ENCODE data around the gene TMEM151B.

The TMEM151B gene

DNA sequence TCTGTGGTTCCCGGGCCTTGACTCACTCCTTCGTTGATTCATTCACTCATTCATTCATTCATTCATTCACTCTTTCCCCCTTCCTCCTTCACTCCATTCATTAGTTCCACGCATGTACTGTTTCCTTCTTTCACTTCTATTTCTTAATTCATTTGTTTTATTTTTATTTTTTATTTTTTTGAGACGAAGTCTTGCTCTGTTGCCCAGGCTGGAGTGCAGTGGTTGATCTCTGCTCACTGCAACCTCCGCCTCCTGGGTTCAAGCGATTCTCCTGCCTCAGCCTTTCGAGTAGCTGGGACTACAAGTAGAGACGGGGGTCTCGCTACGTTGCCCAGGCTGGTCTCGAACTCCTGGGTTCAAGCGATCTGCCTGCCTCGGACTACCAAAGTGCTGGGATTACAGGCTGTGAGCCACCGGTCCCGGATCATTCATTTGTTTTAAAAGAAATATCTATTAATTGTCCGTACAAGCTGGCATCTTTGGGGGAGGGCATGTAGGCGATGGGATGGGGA is 4.5 kb upstream of the TMEM151B start:
- no peak for DNase-seq

DNA sequence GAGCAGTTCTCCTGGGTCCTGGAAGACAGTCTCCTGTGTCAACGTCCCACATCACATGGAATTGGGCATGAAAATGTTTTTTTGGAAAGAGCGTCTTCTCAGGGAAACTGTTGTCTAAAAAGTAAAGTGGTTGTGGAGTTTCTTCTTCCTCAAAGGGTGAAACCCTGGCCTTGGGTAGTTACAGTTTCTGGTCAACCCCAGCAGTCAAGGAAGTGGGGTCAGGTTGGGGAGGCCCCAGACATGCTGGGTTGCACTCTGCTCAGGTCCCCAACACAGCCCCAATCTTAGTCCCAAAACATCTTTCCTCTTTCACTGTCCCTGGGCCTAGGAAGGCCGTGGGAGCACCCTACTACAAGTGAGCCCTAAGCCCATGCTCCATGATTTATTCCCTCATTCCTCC is 3.9 kb upstream of the TMEM151B start:
- no peak for DNase-seq

DNA sequence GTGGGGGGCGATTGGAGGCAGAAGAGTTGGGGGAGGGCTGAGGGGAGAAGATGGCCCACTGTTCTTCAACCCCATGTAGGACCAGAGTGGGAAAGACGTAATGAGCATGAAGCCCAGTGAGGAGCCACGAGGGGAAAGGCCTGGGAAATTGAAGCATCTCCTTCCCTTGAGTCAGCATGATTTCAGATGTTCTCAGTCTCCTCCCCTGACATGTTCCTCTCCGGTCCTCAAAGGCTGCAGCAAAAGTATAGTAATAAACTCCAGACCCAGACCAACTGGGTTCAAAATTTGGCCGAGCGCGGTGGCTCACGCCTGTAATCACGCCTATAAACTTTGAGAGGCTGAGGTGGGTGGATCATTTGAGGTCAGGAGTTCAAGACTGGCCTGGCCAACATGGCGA is 3.0 kb upstream of the TMEM151B start:
- no peak for DNase-seq

DNA sequence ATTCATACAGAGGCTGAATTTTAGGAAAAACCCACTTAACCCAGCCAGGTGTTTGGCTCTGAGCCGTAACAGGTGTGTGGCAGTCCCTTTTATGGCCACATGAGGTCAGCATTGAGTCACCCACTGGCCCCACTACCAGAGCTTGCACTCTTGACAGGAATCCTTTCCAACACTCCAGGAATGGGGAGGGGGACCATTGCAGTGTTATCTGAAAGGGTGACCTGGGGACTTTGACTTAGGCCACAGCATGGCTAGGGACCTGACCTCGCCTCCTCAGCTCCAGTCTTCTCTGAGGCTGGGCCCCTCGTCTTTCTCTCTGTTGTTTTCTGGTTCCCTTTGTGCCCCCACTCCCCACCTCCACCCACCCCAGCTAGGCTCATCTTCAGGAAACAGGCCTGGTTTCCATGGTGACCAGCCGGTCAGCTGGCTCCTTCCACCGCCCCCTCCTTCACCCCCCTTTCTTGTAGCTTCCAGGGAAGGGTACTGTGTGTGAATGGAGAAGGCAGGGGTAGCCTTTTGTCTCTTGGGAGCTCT is 2.1 kb upstream of the TMEM151B start:
- DNase-seq, result peak; percentile 74

DNA sequence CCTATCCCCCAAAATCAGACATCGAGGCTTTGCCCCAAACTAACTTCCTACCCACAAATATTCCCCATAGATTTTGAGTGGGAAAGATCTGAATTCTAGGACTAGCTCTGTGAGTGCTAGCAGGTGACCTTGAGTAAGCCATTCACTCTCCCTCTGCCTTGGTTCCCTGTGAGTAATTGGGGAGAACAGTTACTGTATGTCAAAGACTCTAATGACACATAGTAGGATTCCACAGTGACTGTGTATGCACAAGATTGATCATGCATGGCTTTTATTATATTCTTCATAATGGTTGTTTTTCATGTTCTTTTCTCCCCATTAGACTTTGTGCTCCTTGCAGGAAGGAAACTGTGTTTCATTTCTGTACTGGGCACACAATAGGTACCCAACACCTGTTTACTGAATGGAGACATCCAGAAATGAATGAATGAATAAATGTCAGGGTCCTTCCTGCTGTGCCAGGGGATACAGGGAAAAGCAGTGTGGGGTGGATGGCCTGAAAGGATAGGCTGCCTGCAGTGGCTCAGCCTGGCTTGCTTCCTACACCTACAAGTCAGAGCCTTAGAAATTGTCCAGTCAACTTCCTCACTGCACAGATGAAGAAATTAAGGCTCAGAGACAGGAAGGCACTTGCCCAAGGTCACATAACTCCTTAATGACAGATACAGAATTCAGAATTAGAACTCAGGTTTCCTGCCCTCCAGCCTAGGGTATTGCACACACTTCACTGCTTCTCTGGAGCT is 901 bp upstream of the TMEM151B start:
- DNase-seq, result peak; percentile 46

DNA sequence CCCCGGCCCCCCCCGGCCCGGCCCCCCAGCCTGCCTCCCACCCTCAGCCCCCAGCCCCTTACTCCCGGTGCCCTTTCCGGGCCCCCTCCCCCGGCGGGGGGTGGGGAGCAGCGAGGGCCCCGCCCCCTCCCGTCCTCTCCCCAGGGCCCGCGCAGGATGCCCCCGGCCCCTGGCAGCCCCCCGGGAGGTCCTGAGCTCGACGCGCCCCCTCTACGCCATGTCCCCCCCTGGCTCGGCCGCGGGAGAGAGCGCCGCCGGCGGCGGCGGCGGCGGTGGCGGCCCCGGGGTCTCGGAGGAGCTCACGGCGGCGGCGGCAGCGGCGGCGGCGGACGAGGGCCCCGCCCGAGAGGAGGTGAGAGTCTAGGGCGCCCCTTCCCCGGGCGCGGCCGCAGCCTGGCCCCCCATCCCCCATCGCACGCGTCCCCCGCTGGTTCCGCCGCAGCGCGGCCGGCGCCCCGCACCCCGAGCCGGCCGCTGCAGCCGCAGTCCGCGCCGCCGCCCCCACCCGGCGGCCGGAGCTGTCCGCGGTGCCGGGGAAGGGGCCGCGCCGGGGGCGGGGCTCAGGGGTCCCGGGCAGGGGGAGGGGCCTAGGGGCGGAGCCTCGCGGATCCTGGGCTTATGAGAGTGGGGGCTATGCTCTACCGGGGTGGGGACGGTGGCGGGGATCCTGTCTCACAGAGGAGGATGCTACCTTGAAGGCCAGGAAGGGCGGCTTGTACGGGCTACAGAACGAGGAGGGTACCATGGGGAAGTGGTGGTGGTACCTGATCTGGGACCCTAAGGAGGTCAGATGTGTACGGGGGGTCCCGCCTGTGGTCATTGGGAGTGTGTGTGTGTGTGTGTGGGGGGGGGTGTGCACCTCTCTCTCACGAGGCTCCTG is 516 bp downstream of the TMEM151B start:
- DNase-seq, result no peak

DNA sequence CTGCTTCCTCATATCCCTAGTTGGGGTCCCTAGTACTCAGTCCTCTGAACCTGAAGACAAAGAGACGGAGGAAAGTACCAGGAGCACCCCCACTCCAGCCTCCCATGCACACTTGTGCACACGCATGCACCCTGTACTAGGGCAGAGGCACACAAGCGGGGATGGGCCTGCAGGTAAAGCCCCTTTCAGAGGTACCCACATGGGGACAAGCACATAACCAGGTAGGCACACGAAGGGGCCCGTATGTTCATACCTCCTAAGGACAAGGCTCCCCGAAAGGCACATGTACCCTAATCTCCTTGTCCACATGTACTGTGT is 1.1 kb downstream of the TMEM151B start:
- DNase-seq, result no peak

DNA sequence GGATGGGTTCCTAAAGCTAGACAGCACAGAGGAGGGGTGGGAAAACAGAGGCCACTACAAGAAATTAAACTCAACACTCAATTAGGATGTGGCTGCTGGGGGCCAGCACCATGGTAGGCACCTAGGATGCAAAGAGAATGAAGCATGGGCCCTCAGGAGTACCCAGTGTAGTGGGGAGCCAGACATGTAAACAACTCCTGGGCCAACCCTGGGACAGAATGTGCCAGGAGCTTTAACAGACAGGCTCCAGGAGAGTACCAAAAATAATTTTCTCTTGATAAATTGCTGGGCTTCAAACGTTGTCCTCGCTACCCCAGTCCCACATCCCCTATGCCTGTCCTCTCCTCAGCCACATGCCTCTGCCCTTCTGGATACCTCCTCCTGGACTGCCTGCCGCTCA is 1.7 kb downstream of the TMEM151B start:
- no peak for DNase-seq

DNA sequence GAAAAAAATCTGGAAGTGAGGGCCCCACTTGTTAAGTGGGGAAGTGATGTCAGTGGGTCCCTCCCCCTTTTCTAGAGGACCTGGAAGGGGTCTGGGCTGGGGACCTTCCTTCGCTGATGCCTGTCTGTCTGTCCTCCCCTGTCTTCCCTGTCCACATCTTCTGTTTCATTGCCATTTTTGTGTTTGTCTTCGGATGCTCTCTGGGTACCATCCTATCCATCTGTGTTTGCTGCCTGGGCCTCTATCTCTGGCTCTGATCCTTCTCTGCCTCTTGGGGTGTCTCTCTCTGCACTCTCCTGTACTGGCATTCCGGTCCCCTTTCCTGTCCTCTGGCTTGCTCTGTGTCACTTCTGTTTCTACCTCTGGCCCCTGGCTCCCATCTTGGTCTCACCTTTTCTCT is 2.3 kb downstream of the TMEM151B start:
- no peak for DNase-seq

DNA sequence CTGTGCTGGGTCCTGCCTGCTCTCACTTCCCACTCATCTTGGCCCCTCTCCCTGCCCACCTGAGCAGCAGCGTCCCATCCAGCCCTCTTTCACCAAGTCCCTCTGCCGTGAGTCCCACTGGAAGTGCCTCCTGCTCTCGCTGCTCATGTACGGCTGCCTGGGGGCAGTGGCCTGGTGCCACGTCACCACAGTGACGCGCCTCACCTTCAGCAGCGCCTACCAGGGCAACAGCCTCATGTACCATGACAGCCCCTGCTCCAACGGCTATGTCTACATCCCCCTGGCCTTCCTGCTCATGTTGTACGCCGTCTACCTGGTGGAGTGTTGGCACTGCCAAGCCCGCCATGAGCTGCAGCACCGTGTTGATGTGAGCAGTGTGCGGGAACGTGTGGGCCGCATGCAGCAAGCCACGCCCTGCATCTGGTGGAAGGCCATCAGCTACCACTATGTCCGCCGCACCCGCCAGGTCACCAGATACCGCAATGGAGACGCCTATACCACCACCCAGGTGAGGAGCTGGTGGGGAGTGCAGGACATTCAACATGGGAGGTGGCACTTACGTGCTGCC is 2.8 kb downstream of the TMEM151B start:
- DNase-seq, result no peak

DNA sequence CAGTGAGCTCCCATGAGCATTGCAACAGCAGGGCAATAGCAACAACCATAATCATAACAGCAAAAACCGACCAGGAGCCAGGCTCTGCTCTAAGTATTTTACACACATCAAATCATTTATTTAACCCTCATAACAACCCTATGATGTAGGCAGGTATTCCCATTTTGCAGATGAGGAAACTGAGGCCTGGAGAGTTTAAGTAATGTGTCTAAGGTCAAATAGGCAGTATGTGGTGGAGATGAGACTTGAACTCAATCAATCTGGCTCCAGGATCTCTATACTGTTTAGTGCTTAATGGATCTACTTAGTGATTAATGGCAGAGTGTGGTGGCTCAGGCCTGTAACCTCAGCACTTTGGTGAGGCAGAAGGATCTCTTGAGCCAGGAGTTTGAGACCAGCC is 3.4 kb downstream of the TMEM151B start:
- DNase-seq, result no peak

DNA sequence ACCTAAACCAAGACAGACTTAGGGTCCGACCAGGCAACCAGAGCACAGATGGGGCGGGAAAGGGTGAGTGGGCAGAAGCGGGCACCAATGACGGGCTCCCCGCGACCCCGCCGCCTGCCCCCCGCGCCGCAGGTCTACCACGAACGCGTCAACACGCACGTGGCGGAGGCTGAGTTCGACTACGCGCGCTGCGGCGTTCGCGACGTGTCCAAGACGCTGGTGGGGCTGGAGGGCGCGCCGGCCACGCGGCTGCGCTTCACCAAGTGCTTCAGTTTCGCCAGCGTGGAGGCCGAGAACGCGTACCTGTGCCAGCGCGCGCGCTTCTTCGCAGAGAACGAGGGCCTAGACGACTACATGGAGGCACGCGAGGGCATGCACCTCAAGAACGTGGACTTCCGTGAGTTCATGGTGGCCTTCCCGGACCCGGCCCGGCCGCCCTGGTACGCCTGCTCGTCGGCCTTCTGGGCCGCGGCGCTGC is 5.1 kb downstream of the TMEM151B start:
- no peak for DNase-seq

DNA sequence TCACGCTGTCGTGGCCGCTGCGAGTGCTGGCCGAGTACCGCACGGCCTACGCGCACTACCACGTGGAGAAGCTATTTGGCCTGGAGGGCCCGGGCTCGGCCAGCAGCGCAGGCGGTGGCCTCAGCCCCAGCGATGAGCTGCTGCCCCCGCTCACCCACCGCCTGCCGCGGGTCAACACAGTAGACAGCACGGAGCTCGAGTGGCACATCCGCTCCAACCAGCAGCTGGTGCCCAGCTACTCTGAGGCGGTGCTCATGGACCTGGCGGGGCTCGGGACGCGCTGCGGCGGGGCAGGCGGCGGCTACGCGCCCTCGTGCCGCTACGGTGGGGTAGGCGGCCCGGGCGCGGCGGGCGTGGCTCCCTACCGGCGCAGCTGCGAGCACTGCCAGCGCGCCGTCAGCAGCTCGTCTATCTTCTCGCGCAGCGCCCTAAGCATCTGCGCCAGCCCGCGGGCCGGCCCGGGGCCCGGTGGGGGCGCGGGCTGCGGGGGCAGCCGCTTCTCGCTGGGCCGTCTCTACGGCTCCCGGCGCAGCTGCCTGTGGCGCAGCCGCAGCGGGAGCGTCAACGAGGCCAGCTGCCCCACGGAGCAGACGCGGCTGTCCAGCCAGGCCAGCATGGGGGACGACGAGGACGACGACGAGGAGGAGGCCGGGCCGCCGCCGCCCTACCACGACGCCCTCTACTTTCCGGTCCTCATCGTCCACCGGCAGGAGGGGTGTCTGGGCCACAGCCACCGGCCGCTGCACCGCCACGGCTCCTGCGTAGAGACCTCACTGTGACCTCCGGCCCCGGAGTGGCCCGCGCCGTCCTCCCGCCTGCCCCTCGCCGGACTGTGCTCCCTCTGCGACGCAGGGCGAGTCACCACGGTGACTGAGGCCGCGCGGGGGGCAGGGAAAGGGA is 5.7 kb downstream of the TMEM151B start:
- no peak for DNase-seq

DNA sequence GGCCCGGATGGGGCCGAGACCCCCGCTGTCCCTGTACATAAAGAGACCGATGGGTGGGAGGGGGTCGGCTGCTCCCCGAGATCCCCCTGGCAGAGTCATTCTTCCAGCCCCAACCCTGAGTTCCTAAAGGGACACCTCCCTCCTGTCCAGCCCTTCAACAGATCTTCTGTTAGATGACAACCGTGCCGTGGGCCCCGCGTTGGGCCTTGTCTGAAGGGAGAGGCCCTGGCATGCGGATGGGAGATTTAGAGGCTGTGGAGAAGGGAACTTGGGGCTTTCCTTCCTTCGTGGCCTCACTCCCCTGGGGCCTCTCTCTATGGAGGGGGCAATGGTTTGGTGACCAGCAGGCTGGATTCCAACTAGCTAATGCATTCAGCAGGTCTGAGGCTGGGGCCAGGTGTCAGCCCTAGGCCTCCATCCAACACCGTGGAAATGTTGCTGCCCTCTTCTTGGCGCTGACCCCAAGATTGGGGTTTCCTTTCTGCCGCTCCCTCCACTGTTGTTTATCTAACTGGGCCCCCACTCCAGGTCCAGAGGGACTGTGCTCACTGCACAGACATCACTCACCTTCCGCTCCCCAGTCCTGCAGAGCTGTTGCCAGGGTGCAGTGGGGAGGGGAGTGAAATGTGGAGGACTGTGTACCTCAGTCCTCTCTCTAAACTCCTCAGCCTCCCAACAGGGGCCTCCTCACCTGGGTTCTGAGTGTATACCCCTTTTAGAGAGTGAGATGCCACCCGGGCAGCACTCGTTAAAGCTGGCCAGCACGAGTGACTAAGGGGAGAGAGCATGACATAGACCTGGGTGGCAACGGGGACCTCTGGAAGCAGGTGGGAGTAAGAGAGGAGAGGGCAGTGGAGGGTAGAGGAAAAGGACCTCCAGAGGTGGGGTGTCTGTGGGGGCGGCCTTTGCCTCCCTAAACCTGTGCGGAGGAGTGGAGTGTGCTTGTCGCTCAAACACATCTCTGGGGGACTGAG is 6.7 kb downstream of the TMEM151B start:
- DNase-seq, result no peak

DNA sequence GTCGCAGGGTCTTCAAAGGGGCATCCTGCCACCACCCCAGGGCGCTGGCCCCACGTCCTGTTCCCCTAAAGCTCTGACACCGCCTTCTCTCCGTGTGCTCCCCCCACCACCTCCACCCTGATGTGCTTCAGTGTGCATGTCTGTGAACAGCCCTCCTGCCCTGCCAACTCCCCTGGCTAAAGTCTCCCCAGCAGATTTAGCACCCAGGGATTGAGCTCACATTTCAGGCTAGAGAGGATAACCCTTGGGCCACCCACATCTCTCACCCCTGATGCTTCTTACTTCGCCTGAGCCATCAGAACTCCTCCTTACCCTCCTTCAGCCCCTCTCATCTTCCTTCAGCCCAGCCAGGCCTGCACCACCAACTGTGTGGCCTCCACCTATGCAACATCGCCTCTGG is 7.5 kb downstream of the TMEM151B start:
- no peak for DNase-seq

DNA sequence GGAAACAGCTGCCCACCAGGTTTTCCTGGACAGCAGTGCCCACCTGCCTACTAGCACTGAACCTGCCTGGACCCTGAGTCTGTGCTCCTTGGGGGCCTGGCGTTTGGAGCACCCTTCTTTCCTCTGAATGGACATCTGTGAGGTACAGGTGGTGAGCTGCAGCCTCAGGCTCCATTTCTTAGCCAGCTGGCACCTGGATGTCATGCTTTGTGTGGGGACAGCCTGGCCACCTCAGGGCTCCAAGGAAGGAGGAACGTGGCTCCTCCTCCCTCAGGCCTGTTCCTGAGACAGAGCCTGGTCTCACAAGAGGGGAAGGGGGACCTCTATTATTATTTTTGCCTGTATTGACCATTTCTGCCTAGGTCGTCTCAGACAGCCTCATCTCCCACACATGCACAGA is 8.1 kb downstream of the TMEM151B start:
- DNase-seq, result no peak

DNA sequence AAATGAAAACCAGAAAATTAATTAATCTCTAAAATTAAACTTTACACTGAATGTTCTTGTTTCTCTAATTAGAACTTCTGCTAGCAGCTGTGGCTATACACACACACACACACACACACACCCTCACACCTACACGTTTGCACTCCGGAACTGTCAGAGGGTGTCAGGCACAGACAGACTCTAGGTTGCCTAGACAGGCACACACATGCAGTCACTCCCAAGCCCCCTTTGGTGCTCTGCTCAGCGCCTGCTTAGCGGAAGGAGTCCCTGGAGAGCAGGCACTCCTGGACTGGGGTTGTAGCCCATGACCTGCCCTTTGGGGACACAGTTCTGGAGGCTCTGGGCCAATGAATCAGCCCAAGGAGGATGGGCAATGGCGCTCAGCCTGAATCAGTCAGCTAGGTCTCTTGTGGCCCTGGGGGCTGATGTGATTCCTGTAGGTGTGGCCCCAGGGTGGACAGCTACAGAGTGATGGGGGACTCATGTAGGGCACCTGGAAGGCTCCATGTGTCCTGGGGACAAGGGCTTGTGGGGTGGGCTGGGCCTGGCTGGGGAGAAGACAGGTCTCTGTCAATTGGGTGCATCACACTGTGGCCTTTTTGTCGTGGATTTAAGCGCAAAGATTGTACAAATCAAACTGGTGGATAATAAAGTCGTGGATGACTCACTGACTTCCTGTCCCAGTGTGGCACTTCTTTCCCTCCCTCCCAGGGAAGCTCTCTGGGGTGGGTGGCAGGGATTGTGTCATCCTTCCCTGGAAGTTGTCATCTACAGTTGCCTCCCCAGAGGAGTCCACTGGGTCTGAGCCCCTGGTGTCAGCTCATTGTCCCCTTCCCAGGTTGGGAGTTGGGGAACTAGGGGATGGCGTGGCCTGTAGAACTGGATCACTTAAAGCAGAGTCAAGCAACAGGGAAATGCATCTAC is 8.8 kb downstream of the TMEM151B start:
- DNase-seq, result no peak

DNA sequence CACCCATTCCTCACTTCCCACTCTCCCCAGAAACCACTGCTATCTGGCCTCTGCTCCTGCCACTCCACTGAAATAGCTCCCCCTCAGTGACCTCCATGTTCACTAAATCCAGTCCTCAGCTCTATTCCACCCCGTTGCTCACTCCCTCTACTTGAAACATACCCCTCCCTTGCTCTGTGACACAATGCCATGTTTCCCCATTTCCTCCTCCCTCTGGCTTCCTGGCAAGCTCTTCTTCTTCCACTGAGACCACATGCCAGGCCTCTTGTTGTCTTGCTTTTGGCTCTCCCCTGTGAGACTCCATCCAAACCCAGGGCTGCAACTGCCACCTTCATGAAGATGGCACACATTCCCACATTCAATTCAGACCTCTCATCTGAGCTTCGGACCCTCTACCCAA is 13.9 kb downstream of the TMEM151B start:
- DNase-seq, result no peak

DNA sequence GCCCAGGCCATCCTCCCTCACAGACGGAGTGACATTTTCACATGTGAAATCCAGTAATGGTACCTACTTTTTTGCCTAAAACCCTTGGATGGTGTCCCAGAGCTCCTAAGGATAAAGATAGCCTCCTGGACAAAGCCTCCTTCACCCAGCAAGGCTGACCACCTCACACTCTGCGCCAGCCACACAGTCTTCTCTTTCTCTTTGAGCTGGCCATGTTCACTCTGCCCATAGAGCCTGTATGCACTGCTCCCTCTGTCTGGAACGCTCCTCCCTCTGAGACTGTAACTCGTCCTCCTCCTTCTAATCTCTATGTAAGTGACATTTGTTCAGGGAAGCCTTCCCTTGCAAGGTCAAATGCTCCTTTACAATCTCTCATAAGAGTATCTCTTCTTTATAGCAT is 14.6 kb downstream of the TMEM151B start:
- DNase-seq, result no peak
